Peyer's patch (tissue), 4 donors: ENCODE data around the gene LPO.

Experiments used
- POLR2A ChIP-seq, 2 donors: fragments of 450-650 bp; IDR thresholded peaks; one replicate each; pipeline ENCODE4 v1.5.1; 2017; ENCODE audit warnings: antibody characterized with exemption in 2 of 2, mild to moderate bottlenecking in 2 of 2, moderate library complexity in 2 of 2
- TF ChIP-seq, protein P1 (sequence below), 6 experiments: fragments of 450-650 bp in 4 of 6; fragments of 200-600 bp in 2 of 6; sonication (generic) in 1 of 6; IDR thresholded peaks; one replicate each; pipeline ENCODE4 v1.5.1; 2017 to 2019; ENCODE audit warnings: antibody characterized with exemption in 6 of 6, mild to moderate bottlenecking in 3 of 6, moderate library complexity in 1 of 6

DNA sequence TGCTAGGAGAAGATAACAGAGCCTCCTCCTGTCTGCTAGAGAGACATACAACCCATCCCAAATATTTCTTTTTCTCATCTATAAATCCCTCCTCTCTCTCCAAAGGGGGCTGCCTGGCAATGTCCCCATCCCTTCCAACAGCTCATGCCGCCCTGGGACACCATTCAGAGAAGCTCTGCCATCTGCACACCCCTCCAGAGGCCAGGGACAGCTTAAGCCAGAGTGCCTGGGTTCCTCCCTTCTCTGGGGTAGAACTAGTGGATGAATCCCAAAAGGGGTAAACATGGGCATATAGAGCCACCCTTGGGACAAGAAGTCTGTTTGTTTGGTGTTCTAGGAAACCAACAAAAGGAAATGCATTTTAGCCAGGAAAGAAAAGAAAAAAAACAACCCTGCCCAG, 2.6 kb upstream of the LPO start:
- TF ChIP-seq, protein P1, sequence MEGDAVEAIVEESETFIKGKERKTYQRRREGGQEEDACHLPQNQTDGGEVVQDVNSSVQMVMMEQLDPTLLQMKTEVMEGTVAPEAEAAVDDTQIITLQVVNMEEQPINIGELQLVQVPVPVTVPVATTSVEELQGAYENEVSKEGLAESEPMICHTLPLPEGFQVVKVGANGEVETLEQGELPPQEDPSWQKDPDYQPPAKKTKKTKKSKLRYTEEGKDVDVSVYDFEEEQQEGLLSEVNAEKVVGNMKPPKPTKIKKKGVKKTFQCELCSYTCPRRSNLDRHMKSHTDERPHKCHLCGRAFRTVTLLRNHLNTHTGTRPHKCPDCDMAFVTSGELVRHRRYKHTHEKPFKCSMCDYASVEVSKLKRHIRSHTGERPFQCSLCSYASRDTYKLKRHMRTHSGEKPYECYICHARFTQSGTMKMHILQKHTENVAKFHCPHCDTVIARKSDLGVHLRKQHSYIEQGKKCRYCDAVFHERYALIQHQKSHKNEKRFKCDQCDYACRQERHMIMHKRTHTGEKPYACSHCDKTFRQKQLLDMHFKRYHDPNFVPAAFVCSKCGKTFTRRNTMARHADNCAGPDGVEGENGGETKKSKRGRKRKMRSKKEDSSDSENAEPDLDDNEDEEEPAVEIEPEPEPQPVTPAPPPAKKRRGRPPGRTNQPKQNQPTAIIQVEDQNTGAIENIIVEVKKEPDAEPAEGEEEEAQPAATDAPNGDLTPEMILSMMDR (IDR thresholded peaks at IDR 0.05): no peak
- TF ChIP-seq POLR2A (IDR thresholded peaks at IDR 0.05): no peak
